RWPE2 (cell line): ENCODE data around the gene ECI1.
"Not testable (repeated sequence)": the region's sequence is repeated elsewhere in the genome, so short reads cannot be mapped to it uniquely, and the experiment has no call there.

Experiments used
- ATAC-seq: fragments of 200-7000 bp; cut with Tn5 transposase; 3 replicates; pipeline ENCODE4 v1.9.1; 2021; ENCODE audit warnings: low read depth
- DNase-seq: peaks from one replicate; pipeline ENCODE4 v3.0.0-alpha.2; 2020; ENCODE audit warnings: low spot score
- H3K27ac ChIP-seq: fragments of 450-650 bp; 2 replicates; pipeline ENCODE4 v1.5.1; 2017; ENCODE audit warnings: mild to moderate bottlenecking; ENCODE audit not compliant: poor library complexity, severe bottlenecking
- H3K27me3 ChIP-seq: fragments of 250-450 bp; sonication (Bioruptor Pico); 2 replicates; pipeline ENCODE4 v1.5.1; 2021; ENCODE audit warnings: mild to moderate bottlenecking, moderate library complexity; ENCODE audit not compliant: insufficient read depth, poor library complexity, severe bottlenecking
- H3K36me3 ChIP-seq: fragments of 250-450 bp; sonication (Bioruptor Pico); 2 replicates; pipeline ENCODE4 v1.5.1; 2020; ENCODE audit warnings: low read depth, mild to moderate bottlenecking, moderate library complexity
- H3K4me1 ChIP-seq: fragments of 250-450 bp; sonication (Bioruptor Pico); 2 replicates; pipeline ENCODE4 v1.5.1; 2021; ENCODE audit warnings: mild to moderate bottlenecking, moderate library complexity; ENCODE audit not compliant: insufficient read depth, poor library complexity, severe bottlenecking
- H3K4me3 ChIP-seq: fragments of 250-450 bp; sonication (Bioruptor Pico); 2 replicates; pipeline ENCODE4 v1.5.1; 2021; ENCODE audit warnings: mild to moderate bottlenecking, moderate library complexity; ENCODE audit not compliant: severe bottlenecking
- H3K9me3 ChIP-seq: fragments of 250-450 bp; sonication (Bioruptor Pico); 2 replicates; pipeline ENCODE4 v1.5.1; 2021; ENCODE audit warnings: mild to moderate bottlenecking, moderate library complexity; ENCODE audit not compliant: severe bottlenecking
- TF ChIP-seq, protein P1 (sequence below): fragments of 450-650 bp; IDR thresholded peaks from one replicate; pipeline ENCODE4 v1.5.1; 2017; ENCODE audit warnings: mild to moderate bottlenecking, moderate library complexity; ENCODE audit not compliant: poor library complexity, severe bottlenecking

ECI1 gene

GRCh38 chr16:2205967-2206313, 45.4 kb downstream of the ECI1 start:
- no peaks in the 10 kb centered on the region for H3K4me1 ChIP-seq
- H3K9me3 ChIP-seq, result no peaks in the 10 kb centered on the region
- H3K27me3 ChIP-seq, result no peaks in the 10 kb centered on the region
- H3K4me3 ChIP-seq, result peak overlapping the region; percentile 91
- TF ChIP-seq, protein P1, sequence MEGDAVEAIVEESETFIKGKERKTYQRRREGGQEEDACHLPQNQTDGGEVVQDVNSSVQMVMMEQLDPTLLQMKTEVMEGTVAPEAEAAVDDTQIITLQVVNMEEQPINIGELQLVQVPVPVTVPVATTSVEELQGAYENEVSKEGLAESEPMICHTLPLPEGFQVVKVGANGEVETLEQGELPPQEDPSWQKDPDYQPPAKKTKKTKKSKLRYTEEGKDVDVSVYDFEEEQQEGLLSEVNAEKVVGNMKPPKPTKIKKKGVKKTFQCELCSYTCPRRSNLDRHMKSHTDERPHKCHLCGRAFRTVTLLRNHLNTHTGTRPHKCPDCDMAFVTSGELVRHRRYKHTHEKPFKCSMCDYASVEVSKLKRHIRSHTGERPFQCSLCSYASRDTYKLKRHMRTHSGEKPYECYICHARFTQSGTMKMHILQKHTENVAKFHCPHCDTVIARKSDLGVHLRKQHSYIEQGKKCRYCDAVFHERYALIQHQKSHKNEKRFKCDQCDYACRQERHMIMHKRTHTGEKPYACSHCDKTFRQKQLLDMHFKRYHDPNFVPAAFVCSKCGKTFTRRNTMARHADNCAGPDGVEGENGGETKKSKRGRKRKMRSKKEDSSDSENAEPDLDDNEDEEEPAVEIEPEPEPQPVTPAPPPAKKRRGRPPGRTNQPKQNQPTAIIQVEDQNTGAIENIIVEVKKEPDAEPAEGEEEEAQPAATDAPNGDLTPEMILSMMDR, result no peak
- peaks cover 24% of the 10 kb centered on the region for H3K36me3 ChIP-seq
- H3K27ac ChIP-seq, result peak overlapping the region; percentile 68
- peak; percentile 20 for ATAC-seq
- peak; percentile 68 for DNase-seq

DNA sequence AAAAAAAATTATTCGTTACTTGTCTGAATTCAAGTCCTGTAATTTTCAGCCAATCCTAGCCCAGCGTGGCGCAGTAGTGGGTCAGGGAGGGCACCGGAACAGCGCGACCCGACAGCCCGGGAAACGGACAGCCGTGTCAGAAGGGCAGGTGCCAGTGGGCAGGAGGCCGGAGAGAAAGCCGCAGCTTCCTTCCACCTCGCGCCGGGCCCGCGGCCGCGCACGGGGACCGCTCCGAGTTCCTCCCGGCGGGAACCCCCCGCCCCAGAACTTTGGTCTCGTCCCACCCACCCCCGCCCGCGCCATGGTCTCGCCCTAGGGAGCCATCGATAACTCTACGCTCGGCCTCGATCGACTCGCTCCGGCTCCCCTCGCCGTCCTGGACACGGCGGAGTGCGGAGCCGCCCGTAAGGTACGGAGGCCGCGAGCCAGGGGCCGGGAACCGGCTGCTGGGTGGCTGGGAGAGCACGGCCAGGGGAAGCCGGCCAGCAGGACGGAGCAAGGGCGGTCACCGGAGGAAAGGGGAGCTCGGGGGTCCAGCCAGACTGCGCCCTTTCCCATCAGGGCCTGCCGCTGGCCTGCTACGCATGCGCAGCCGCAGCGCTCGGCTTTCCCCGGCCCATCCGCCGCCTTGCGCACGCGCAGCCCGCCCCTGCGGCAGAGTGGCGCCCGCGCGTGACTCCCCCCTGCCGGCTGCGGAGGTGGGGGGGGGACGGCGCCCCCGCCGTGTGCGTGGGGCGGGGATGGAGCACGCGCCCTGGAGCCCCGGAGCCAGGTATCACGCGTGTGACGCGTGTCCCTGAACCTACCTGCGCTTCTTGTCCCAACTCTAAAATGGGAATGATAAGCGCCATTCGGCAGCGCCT, 46.1 kb downstream of the ECI1 start, which contains the start of gene MLST8:
TSS of gene MLST8 (plus strand) at position 351 of the 863 bp plus-strand sequence. CDS start 632 bp downstream, outside the sequence.
- peak; percentile 81 for DNase-seq
- peak; percentile 53 for ATAC-seq

GRCh38 chr16:2204416-2205103, 46.8 kb downstream of the ECI1 start:
- no peak for DNase-seq
- H3K27ac ChIP-seq, result peak overlapping the region; percentile 68
- no peaks in the 10 kb centered on the region for H3K9me3 ChIP-seq
- ATAC-seq, result no peak
- peaks cover 24% of the 10 kb centered on the region for H3K36me3 ChIP-seq
- no peaks in the 10 kb centered on the region for H3K27me3 ChIP-seq
- H3K4me1 ChIP-seq, result no peaks in the 10 kb centered on the region
- TF ChIP-seq, protein P1, result no peak
- peak overlapping the region; percentile 91 for H3K4me3 ChIP-seq

More for the DNA sequence above, 46.1 kb downstream of the ECI1 start, which contains the start of gene MLST8:
- Histone ChIP-seq H3K27me3 (no peaks in the 10 kb centered on the region), H3K4me1 (no peaks in the 10 kb centered on the region), H3K9me3 (no peaks in the 10 kb centered on the region), H3K36me3 (peaks cover 24% of the 10 kb centered on the region), H3K27ac (peak within 1 kb of the TSS; percentile 68), H3K4me3 (peak within 1 kb of the TSS; percentile 91)
- TF ChIP-seq, protein P1, result no peak

DNA sequence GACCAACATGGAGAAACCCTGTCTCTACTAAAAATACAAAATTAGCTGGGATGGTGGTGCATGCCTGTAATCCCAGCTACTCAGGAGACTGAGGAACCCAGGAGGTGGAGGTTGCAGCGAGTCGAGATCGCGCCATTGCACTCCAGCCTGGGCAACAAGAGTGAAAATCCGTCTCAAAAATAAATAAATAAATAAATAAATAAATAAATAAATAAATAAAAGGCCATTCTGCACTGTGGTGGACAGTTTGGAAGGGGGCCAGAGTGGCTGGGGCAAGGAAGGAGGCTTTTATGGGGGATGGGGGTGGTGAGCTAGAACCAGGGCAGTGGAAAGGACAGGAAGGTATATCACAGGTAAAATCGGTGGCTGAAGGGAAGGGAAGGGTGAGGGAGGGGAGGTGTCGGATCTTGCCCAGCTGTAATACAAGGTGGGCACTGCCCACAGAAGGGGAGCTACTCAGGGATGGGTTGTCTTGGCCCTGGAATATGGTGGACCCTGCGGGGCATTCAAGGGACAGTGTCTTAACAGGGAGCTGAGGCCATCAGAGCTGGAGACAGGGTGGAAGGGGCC, 48.2 kb downstream of the ECI1 start:
- not testable (repeated sequence) for H3K27ac ChIP-seq, H3K4me1 ChIP-seq, ATAC-seq, H3K27me3 ChIP-seq, DNase-seq, H3K9me3 ChIP-seq, H3K4me3 ChIP-seq
- H3K36me3 ChIP-seq, result peaks cover 15% of the 10 kb centered on the region

DNA sequence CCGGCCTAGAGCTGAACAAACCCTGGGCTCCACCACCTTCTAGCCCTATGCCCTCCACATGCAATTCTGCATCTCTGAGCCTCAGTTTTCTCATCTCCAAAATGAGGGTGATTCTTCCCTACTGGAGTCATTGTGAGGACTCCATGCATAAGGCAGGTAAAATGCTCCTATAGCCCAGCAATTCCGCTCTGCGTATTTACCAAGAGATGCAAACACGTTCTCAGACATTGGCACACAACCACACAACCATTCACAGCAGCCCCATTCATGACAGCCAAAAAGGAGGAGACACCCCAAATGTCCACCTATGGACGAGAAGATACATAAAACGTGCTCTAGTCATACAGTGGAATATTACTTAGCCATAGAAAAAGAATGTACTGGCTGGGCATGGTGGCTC, 51.1 kb downstream of the ECI1 start:
- DNase-seq (no peak), ATAC-seq (no peak)
- H3K4me3 ChIP-seq, result no peak overlapping the region
- H3K27me3 ChIP-seq, result peaks cover 6% of the 10 kb centered on the region
- no peaks in the 10 kb centered on the region for H3K9me3 ChIP-seq
- H3K4me1 ChIP-seq, result no peaks in the 10 kb centered on the region
- no peaks in the 10 kb centered on the region for H3K36me3 ChIP-seq
- no peak overlapping the region for H3K27ac ChIP-seq
- TF ChIP-seq, protein P1, result no peak
